Measurements from ENCODE around the gene SLC39A1. TPM values are rescaled to one million over a fixed set of nuclear protein-coding genes. Genes with fewer than 3 reads are reported as not detected.
A peak's percentile ranks its signal among the peaks of the same experiment; 100 is the strongest.

The SLC39A1 gene
- total RNA-seq, 2 experiments from 2014 or later: 6.4 to 6.9 TPM

- DNase-seq (peak; percentile 55 to 89 (median 70)), ATAC-seq (ENCODE audit: poor library complexity) (peak; percentile 57)
- H3K27ac Mint-ChIP-seq: peak within 1 kb of the TSS; percentile 86
- peaks cover 82% of the 10 kb centered on the region for H3K36me3 Mint-ChIP-seq (ENCODE audit: low read depth)
- H3K27me3 ChIP-seq (ENCODE audit: control insufficient read depth in 1 of 2, insufficient read depth in 2 of 2, low read length in 2 of 2): no peaks in the 10 kb centered on the region
- peak; percentile 88 for TF ChIP-seq CTCF (IDR thresholded peaks at IDR 0.05)
- ChIA-PET CTCF (interaction anchor here (0.6 to 3.5 kb wide), 23 partner anchors 9 to 150 kb away, joined by 3 to 31 read pairs (median 4); partner anchors contain the start of genes CREB3L4, CRTC2, GATAD2B and JTB), POLR2A (interaction anchor here (0.6 to 5.0 kb wide), 17 partner anchors 9 to 1247 kb away, joined by 3 to 143 read pairs (median 10); partner anchors contain the start of genes CHTOP, CREB3L4, CRTC2 and GATAD2B)
- H3K4me3 ChIP-seq (ENCODE audit: low read length): peak within 1 kb of the TSS; percentile 84
- intact Hi-C loops (cut with DNase I, micrococcal nuclease): loop anchor here in 1 of 2 experiments (1.0 to 2.0 kb wide), 3 partner anchors 12 to 149 kb away; partner anchors contain the start of gene CRTC2
- peak within 1 kb of the TSS; percentile 89 for H3K4me3 Mint-ChIP-seq
- no peaks in the 10 kb centered on the region for H3K9me3 ChIP-seq (ENCODE audit: control insufficient read depth in 1 of 2, insufficient read depth in 1 of 2, low read length in 2 of 2)
- peaks cover 67% of the 10 kb centered on the region for H3K36me3 ChIP-seq (ENCODE audit: insufficient read depth, low read length)
- H3K27me3 Mint-ChIP-seq: no peaks in the 10 kb centered on the region
- no peaks in the 10 kb centered on the region for H3K9me3 Mint-ChIP-seq
- H3K4me1 Mint-ChIP-seq (ENCODE audit: low read depth): peaks cover 38% of the 10 kb centered on the region
- peaks cover 50% of the 10 kb centered on the region for H3K4me1 ChIP-seq (ENCODE audit: insufficient read depth, low read length)
- peak within 1 kb of the TSS; percentile 92 to 94 for H3K27ac ChIP-seq (ENCODE audit: low read depth in 1 of 2, low read length in 2 of 2)
Observed at GRCh38 chr1:153946622-153947241, 16.6 kb downstream of the SLC39A1 start, which contains the start of gene DENND4B. Gene DENND4B, minus strand, starts transcription at chr1:153946718. Its CDS starts 2,344 bp downstream, at chr1:153944374.

GRCh38 chr1:153945795-153946621, 17.3 kb downstream of the SLC39A1 start:
- peaks cover 57% of the 10 kb centered on the region for H3K4me1 ChIP-seq (ENCODE audit: insufficient read depth, low read length)
- H3K36me3 ChIP-seq (ENCODE audit: insufficient read depth, low read length): peaks cover 67% of the 10 kb centered on the region
- Mint-ChIP-seq H3K36me3 (ENCODE audit: low read depth) (peaks cover 80% of the 10 kb centered on the region), H3K9me3 (no peaks in the 10 kb centered on the region), H3K4me1 (ENCODE audit: low read depth) (peaks cover 38% of the 10 kb centered on the region), H3K27ac (peak overlapping the region; percentile 86), H3K4me3 (peak overlapping the region; percentile 89), H3K27me3 (no peaks in the 10 kb centered on the region)
- no peak for TF ChIP-seq CTCF (IDR thresholded peaks at IDR 0.05)
- DNase-seq (peak; percentile 36 to 91 (median 66)), ATAC-seq (ENCODE audit: poor library complexity) (peak; percentile 37)
- peak overlapping the region; percentile 92 to 94 for H3K27ac ChIP-seq (ENCODE audit: low read depth in 1 of 2, low read length in 2 of 2)
- ChIA-PET POLR2A (interaction anchor here (0.5 to 5.0 kb wide), 21 partner anchors 8 to 381 kb away, joined by 3 to 143 read pairs (median 7); partner anchors contain the start of genes CHTOP, CREB3L4, CRTC2 and GATAD2B), CTCF (interaction anchor here (0.7 to 3.5 kb wide), 23 partner anchors 9 to 149 kb away, joined by 3 to 31 read pairs (median 5); partner anchors contain the start of genes CREB3L4, CRTC2, GATAD2B and JTB)
- H3K27me3 ChIP-seq (ENCODE audit: control insufficient read depth in 1 of 2, insufficient read depth in 2 of 2, low read length in 2 of 2): no peaks in the 10 kb centered on the region
- peak overlapping the region; percentile 84 for H3K4me3 ChIP-seq (ENCODE audit: low read length)
- intact Hi-C loops (cut with DNase I, micrococcal nuclease): loop anchor here (1.0 to 2.0 kb wide), 5 partner anchors 12 to 149 kb away; partner anchors contain the start of genes CRTC2 (in 2 of the 2) and RPS27 (in 1 of the 2)
- no peaks in the 10 kb centered on the region for H3K9me3 ChIP-seq (ENCODE audit: control insufficient read depth in 1 of 2, insufficient read depth in 1 of 2, low read length in 2 of 2)
